Measurements from ENCODE around the gene GANC. TPM values are rescaled to one million over a fixed set of nuclear protein-coding genes. Genes with fewer than 3 reads are reported as not detected.

GANC gene
- total RNA-seq, 1 experiment from 2014 or later, result 10.8 TPM

- Histone ChIP-seq H3K36me3 (replicated peaks; ENCODE audit: control insufficient read depth, insufficient read depth, low read length) (no peaks in the 10 kb centered on the region), H3K27me3 (ENCODE audit: control insufficient read depth, insufficient read depth, low read length) (peaks cover 42% of the 10 kb centered on the region; the same call in 1 of the 2 replicates), H3K4me3 (ENCODE audit: insufficient read depth, low read depth, low read length) (no peak overlapping the region)
- no peak for DNase-seq
Measured at GRCh38 chr15:42364529-42364928, 91.5 kb downstream of the GANC start.

GRCh38 chr15:42365921-42366550, 93.0 kb downstream of the GANC start:
- no peak for DNase-seq
- Histone ChIP-seq H3K36me3 (replicated peaks; ENCODE audit: control insufficient read depth, insufficient read depth, low read length) (no peaks in the 10 kb centered on the region), H3K27me3 (ENCODE audit: control insufficient read depth, insufficient read depth, low read length) (peaks cover 45% of the 10 kb centered on the region; the same call in 1 of the 2 replicates), H3K4me3 (ENCODE audit: insufficient read depth, low read depth, low read length) (no peak overlapping the region)

GRCh38 chr15:42367041-42367440, 94.0 kb downstream of the GANC start:
- Histone ChIP-seq H3K36me3 (replicated peaks; ENCODE audit: control insufficient read depth, insufficient read depth, low read length) (no peaks in the 10 kb centered on the region), H3K4me3 (ENCODE audit: insufficient read depth, low read depth, low read length) (no peak overlapping the region), H3K27me3 (ENCODE audit: control insufficient read depth, insufficient read depth, low read length) (peaks cover 43% of the 10 kb centered on the region; the same call in 1 of the 2 replicates)
- no peak for DNase-seq

- Histone ChIP-seq H3K4me3 (ENCODE audit: insufficient read depth, low read depth, low read length) (no peak overlapping the region), H3K36me3 (replicated peaks; ENCODE audit: control insufficient read depth, insufficient read depth, low read length) (no peaks in the 10 kb centered on the region), H3K27me3 (ENCODE audit: control insufficient read depth, insufficient read depth, low read length) (peaks cover 39% of the 10 kb centered on the region; the same call in 1 of the 2 replicates)
- no peak for DNase-seq
Measured at GRCh38 chr15:42368096-42368495, 95.1 kb downstream of the GANC start.

- Histone ChIP-seq H3K4me3 (ENCODE audit: insufficient read depth, low read depth, low read length) (no peak overlapping the region), H3K27me3 (ENCODE audit: control insufficient read depth, insufficient read depth, low read length) (peaks cover 50% of the 10 kb centered on the region; the same call in 1 of the 2 replicates), H3K36me3 (replicated peaks; ENCODE audit: control insufficient read depth, insufficient read depth, low read length) (no peaks in the 10 kb centered on the region)
- no peak for DNase-seq
Measured at GRCh38 chr15:42371096-42371495, 98.1 kb downstream of the GANC start.

- H3K36me3 ChIP-seq (replicated peaks; ENCODE audit: control insufficient read depth, insufficient read depth, low read length), result no peaks in the 10 kb centered on the region
- peaks cover 52% of the 10 kb centered on the region; the same call in 1 of the 2 replicates for H3K27me3 ChIP-seq (ENCODE audit: control insufficient read depth, insufficient read depth, low read length)
- DNase-seq, result no peak
- no peak overlapping the region for H3K4me3 ChIP-seq (ENCODE audit: insufficient read depth, low read depth, low read length)
Measured at GRCh38 chr15:42373274-42373673, 100.3 kb downstream of the GANC start.

GRCh38 chr15:42373936-42374335, 100.9 kb downstream of the GANC start:
- peaks cover 55% of the 10 kb centered on the region; the same call in 1 of the 2 replicates for H3K27me3 ChIP-seq (ENCODE audit: control insufficient read depth, insufficient read depth, low read length)
- no peak overlapping the region for H3K4me3 ChIP-seq (ENCODE audit: insufficient read depth, low read depth, low read length)
- H3K36me3 ChIP-seq (replicated peaks; ENCODE audit: control insufficient read depth, insufficient read depth, low read length), result no peaks in the 10 kb centered on the region
- no peak for DNase-seq

GRCh38 chr15:42374810-42375209, 101.8 kb downstream of the GANC start:
- no peak overlapping the region for H3K4me3 ChIP-seq (ENCODE audit: insufficient read depth, low read depth, low read length)
- no peak for DNase-seq
- no peaks in the 10 kb centered on the region for H3K36me3 ChIP-seq (replicated peaks; ENCODE audit: control insufficient read depth, insufficient read depth, low read length)
- H3K27me3 ChIP-seq (ENCODE audit: control insufficient read depth, insufficient read depth, low read length), result peaks cover 55% of the 10 kb centered on the region; the same call in 1 of the 2 replicates

- peaks cover 57% of the 10 kb centered on the region; the same call in 1 of the 2 replicates for H3K27me3 ChIP-seq (ENCODE audit: control insufficient read depth, insufficient read depth, low read length)
- H3K36me3 ChIP-seq (replicated peaks; ENCODE audit: control insufficient read depth, insufficient read depth, low read length), result no peaks in the 10 kb centered on the region
- DNase-seq, result no peak
- H3K4me3 ChIP-seq (ENCODE audit: insufficient read depth, low read depth, low read length), result no peak overlapping the region
Measured at GRCh38 chr15:42375252-42375651, 102.3 kb downstream of the GANC start.

- Histone ChIP-seq H3K4me3 (ENCODE audit: insufficient read depth, low read depth, low read length) (no peak overlapping the region), H3K27me3 (ENCODE audit: control insufficient read depth, insufficient read depth, low read length) (peaks cover 60% of the 10 kb centered on the region; the same call in 1 of the 2 replicates), H3K36me3 (replicated peaks; ENCODE audit: control insufficient read depth, insufficient read depth, low read length) (no peaks in the 10 kb centered on the region)
- no peak for DNase-seq
Measured at GRCh38 chr15:42375941-42376340, 102.9 kb downstream of the GANC start.

- Histone ChIP-seq H3K27me3 (ENCODE audit: control insufficient read depth, insufficient read depth, low read length) (peaks cover 67% of the 10 kb centered on the region; the same call in 1 of the 2 replicates), H3K4me3 (ENCODE audit: insufficient read depth, low read depth, low read length) (no peak overlapping the region)
- DNase-seq, result no peak
Measured at GRCh38 chr15:42378011-42378410, 105.0 kb downstream of the GANC start.

GRCh38 chr15:42384597-42384996, 111.6 kb downstream of the GANC start:
- Histone ChIP-seq H3K4me3 (ENCODE audit: insufficient read depth, low read depth, low read length) (no peak overlapping the region), H3K36me3 (replicated peaks; ENCODE audit: control insufficient read depth, insufficient read depth, low read length) (no peaks in the 10 kb centered on the region), H3K27me3 (ENCODE audit: control insufficient read depth, insufficient read depth, low read length) (peaks cover 25% of the 10 kb centered on the region; the same call in 1 of the 2 replicates)
- no peak for DNase-seq

More at GRCh38 chr15:42378011-42378410, 105.0 kb downstream of the GANC start:
- no peaks in the 10 kb centered on the region for H3K36me3 ChIP-seq (replicated peaks; ENCODE audit: control insufficient read depth, insufficient read depth, low read length)

- peak; percentile 77 for DNase-seq
- H3K27me3 ChIP-seq (ENCODE audit: control insufficient read depth, insufficient read depth, low read length), result peaks cover 19% of the 10 kb centered on the region; the same call in 1 of the 2 replicates
- no peaks in the 10 kb centered on the region for H3K36me3 ChIP-seq (replicated peaks; ENCODE audit: control insufficient read depth, insufficient read depth, low read length)
- no peak overlapping the region for H3K4me3 ChIP-seq (ENCODE audit: insufficient read depth, low read depth, low read length)
Measured at GRCh38 chr15:42385206-42385979, 112.4 kb downstream of the GANC start.

GRCh38 chr15:42385980-42386700, 113.1 kb downstream of the GANC start:
- no peaks in the 10 kb centered on the region for H3K36me3 ChIP-seq (replicated peaks; ENCODE audit: control insufficient read depth, insufficient read depth, low read length)
- H3K4me3 ChIP-seq (ENCODE audit: insufficient read depth, low read depth, low read length), result no peak overlapping the region
- no peak for DNase-seq
- H3K27me3 ChIP-seq (ENCODE audit: control insufficient read depth, insufficient read depth, low read length), result peaks cover 14% of the 10 kb centered on the region; the same call in 1 of the 2 replicates

Measured in H7 (cell line).